Astrocyte of the hippocampus (primary cell): ENCODE measurements around the gene EDA.

Experiments
- DNase-seq: peaks from one replicate; pipeline ENCODE4 v3.0.0; 2011; ENCODE audit warnings: low read depth, low spot score

Gene EDA

GRCh38 chrX:70062961-70063550, 447.1 kb downstream of the EDA start:
- no peak for DNase-seq

- DNase-seq = no peak
Observed at GRCh38 chrX:70066646-70067045, 450.7 kb downstream of the EDA start.

- no peak for DNase-seq
Observed at GRCh38 chrX:70079297-70079696, 463.4 kb downstream of the EDA start.

- DNase-seq = no peak
Observed at GRCh38 chrX:70079870-70080269, 464.0 kb downstream of the EDA start.

- no peak for DNase-seq
Observed at GRCh38 chrX:70082723-70083122, 466.8 kb downstream of the EDA start.

- DNase-seq = no peak
Observed at GRCh38 chrX:70084592-70085240, 468.8 kb downstream of the EDA start.

- peak; percentile 7 for DNase-seq
Observed at GRCh38 chrX:70087857-70088630, 472.1 kb downstream of the EDA start.

- DNase-seq = no peak
Observed at GRCh38 chrX:70088751-70089150, 472.8 kb downstream of the EDA start.
